Left lung (tissue), 10 donors: ENCODE measurements around the gene HNF1A. TPM values are rescaled to one million over a fixed set of nuclear protein-coding genes. Genes with fewer than 3 reads are reported as not detected.

Source experiments
- ATAC-seq: fragments of 200-7000 bp; cut with Tn5 transposase; one replicate; pipeline ENCODE4 v1.9.1; 2020; ENCODE audit warnings: moderate library complexity
- DNase-seq, 4 donors: peaks; one replicate each; pipeline ENCODE4 v3.0.0-alpha.2; 2013 to 2020
- H3K27ac ChIP-seq, 2 donors: fragments of 200-600 bp; sonication (generic) in 1 of 2; one replicate each; pipeline versions ENCODE4 v1.5.0 to v1.8.0; 2020 to 2021
- H3K27me3 ChIP-seq, 2 donors: fragments of 200-600 bp; sonication (generic) in 1 of 2; one replicate each; pipeline versions ENCODE4 v1.5.0 to v1.8.0; 2020 to 2021
- H3K36me3 ChIP-seq, 2 donors: fragments of 200-600 bp; sonication (generic) in 1 of 2; one replicate each; pipeline versions ENCODE4 v1.5.0 to v1.8.0; 2020 to 2021
- H3K4me1 ChIP-seq, 2 donors: fragments of 200-600 bp; one replicate each; pipeline ENCODE4 v1.8.0; 2021
- H3K4me3 ChIP-seq, 2 donors: fragments of 200-600 bp; sonication (generic) in 1 of 2; one replicate each; pipeline versions ENCODE4 v1.5.0 to v1.8.0; 2020 to 2021; ENCODE audit warnings: mild to moderate bottlenecking in 1 of 2
- H3K9me3 ChIP-seq, 2 donors: fragments of 200-600 bp; sonication (generic) in 1 of 2; one replicate each; pipeline versions ENCODE4 v1.5.0 to v1.8.0; 2020 to 2021
- intact Hi-C, 2 donors: fragments of 100-400 bp; cut with DNase I; formaldehyde crosslinking; loops; one replicate each; pipeline versions ENCODE4 v1.11.2 to v1.14.2; 2022
- polyA plus RNA-seq, 6 donors: library from polyadenylated mRNA; unstranded; fragments of 120-200 nt; gene quantifications; one replicate each; pipeline ENCODE4 v1.2.1, GENCODE V29; 2013; ENCODE audit not compliant: insufficient read length in 6 of 6
- total RNA-seq, 2 donors: library from RNA; stranded (reverse); fragmentation: NEBNext Ultra II Directional; extraction: Animal tissue kit (Norgen Biotek cat#: 25700); gene quantifications; one replicate each; pipeline ENCODE4 v1.2.1, GENCODE V29; 2021
- TF ChIP-seq, protein P1 (sequence below), 2 donors: fragments of 200-600 bp; sonication (generic) in 1 of 2; IDR thresholded peaks; one replicate each; pipeline versions ENCODE4 v1.5.0 to v1.8.0; 2021; ENCODE audit warnings: antibody characterized with exemption in 2 of 2
- donor health status: DM: no; HTN: yes; CAD: no.
- donor health status: DM: no; HTN: no; CAD: no.

HNF1A gene
- total and polyA plus RNA-seq, 8 donors: 0.10 to 3.6 (median 2.6) TPM; not detected in 1

DNA sequence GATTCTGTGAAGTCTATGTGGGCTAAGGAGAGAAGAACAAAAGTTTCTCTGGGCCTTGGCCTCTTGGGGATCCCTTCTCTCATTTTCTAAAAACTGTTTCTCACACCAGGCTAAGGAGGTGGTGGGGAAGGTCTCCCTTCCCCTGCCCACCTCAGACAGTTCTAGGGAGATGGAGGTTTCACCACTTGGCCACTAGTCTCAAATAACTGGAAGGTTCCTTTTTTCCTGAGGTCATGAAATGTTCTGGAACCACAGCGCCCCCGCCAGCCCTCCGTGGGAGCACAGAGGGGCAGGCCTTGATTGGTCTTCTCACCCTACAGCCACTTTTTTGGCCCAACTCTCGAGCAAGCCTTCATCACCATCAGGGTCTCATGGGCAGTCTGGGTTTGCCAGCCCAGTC, 25.3 kb downstream of the HNF1A start:
- TF ChIP-seq, protein P1, sequence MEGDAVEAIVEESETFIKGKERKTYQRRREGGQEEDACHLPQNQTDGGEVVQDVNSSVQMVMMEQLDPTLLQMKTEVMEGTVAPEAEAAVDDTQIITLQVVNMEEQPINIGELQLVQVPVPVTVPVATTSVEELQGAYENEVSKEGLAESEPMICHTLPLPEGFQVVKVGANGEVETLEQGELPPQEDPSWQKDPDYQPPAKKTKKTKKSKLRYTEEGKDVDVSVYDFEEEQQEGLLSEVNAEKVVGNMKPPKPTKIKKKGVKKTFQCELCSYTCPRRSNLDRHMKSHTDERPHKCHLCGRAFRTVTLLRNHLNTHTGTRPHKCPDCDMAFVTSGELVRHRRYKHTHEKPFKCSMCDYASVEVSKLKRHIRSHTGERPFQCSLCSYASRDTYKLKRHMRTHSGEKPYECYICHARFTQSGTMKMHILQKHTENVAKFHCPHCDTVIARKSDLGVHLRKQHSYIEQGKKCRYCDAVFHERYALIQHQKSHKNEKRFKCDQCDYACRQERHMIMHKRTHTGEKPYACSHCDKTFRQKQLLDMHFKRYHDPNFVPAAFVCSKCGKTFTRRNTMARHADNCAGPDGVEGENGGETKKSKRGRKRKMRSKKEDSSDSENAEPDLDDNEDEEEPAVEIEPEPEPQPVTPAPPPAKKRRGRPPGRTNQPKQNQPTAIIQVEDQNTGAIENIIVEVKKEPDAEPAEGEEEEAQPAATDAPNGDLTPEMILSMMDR (IDR thresholded peaks at IDR 0.05): no peak
- no peak for ATAC-seq
- no peaks in the 10 kb centered on the region for H3K9me3 ChIP-seq
- no peaks in the 10 kb centered on the region for H3K4me1 ChIP-seq
- peaks cover 0 to 76% of the 10 kb centered on the region in 2 donors for H3K36me3 ChIP-seq
- intact Hi-C loops: no loop called here
- no peak overlapping the region for H3K27ac ChIP-seq
- peaks cover 0 to 6% of the 10 kb centered on the region in 2 donors for H3K27me3 ChIP-seq
- no peak overlapping the region for H3K4me3 ChIP-seq
- no peak for DNase-seq

DNA sequence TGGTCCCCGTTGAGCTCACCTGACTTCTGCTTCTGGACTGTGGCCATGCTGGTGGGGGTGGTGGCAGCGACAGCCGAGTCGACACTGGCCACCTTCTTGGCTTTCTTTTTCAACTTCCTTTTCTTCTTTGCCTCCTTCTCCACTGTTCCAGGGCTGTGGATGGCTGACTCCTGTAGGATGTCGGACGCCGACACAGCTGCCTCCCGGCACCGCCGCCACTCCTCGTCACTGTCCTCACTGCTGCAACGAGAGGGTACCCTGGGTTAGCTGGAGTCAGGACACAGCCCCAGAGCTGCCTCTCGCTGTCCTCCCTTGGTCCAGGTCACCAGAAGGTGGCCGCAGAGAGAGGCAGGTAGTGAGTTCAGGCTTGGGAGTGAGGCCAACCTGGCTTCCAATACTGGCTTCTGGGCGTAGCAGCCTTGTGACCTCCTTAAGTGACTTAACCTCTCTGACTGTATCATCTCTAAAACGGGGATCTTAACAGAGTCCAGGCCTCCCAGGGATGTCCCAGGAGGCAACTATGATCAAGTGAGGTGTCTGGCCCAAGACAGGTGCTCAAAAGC, 26.0 kb downstream of the HNF1A start:
- Histone ChIP-seq H3K27ac (no peak overlapping the region), H3K27me3 (no peaks in the 10 kb centered on the region), H3K9me3 (no peaks in the 10 kb centered on the region), H3K4me1 (no peaks in the 10 kb centered on the region), H3K36me3 (peaks cover 0 to 83% of the 10 kb centered on the region in 2 donors), H3K4me3 (no peak overlapping the region)
- TF ChIP-seq, protein P1 (IDR thresholded peaks at IDR 0.05): no peak
- ATAC-seq: no peak
- no peak for DNase-seq
- intact Hi-C loops: no loop called here

DNA sequence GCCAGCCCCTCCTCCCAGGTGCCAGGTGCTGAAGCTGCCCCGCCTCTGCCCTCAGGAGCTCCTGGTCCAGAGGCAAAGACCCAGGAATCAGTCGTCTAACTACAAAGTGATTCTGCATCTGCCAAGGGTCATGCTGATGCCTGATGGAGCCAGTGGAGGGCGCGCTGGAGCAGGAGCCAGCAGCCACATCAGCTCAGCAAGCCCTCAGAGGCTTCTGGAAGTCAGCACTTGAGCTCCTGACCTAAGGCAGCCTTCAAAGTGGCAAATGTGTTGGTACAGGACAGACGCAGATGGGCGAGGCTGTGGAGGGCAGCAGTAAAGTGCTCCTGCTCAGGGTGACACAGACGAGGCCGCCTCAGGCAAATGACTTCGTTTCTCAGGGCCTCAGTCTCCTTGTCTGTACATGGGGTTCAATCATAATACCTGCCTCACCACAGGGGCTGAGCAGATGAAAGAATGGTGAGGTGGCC, 27.0 kb downstream of the HNF1A start:
- DNase-seq (no peak), ATAC-seq (peak; percentile 72)
- no peaks in the 10 kb centered on the region for H3K9me3 ChIP-seq
- intact Hi-C loops: no loop called here
- no peaks in the 10 kb centered on the region for H3K27me3 ChIP-seq
- H3K27ac ChIP-seq: no peak overlapping the region
- TF ChIP-seq, protein P1 (IDR thresholded peaks at IDR 0.05): peak in 1 of 2 donors; percentile 26
- peaks cover 0 to 93% of the 10 kb centered on the region in 2 donors for H3K36me3 ChIP-seq
- no peak overlapping the region for H3K4me3 ChIP-seq
- no peaks in the 10 kb centered on the region for H3K4me1 ChIP-seq

DNA sequence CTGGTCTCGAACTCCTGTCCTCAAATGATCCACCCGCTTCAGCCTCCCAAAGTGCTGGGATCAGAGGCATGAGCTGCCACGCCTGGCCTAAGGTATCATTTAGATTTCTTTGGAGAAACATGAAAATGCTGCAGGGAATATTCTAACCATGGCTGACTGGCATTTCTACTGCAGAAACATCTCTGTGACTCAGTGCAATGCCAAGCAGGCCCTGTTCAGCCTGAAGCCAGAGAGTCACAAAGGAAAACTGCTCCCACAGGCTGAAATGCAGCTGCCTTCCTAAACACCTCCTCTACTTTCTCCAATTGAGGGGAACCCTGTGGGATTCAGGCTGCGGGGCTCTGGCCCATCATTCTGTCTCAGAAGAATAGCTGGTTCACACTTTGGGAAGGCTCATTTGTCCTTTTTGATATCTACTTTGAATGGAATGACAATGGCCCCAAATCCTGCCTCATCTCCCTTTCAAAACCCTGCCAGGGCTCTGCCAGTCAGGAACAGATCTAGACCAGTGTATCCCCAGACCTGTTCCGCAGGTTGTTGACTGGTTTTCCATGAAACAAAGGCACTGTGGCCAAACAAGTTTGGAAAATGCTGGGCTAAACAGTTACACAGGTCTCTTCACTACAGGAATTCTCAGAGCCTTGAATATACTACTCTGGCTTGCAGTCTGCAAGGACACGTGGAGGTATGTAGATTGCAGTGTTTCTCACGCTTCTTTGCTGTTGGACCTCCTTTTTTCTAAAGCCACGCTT, 30.2 kb downstream of the HNF1A start:
- H3K4me1 ChIP-seq: no peaks in the 10 kb centered on the region
- no peak overlapping the region for H3K4me3 ChIP-seq
- no peaks in the 10 kb centered on the region for H3K27me3 ChIP-seq
- peaks cover 0 to 81% of the 10 kb centered on the region in 2 donors for H3K36me3 ChIP-seq
- H3K27ac ChIP-seq: no peak overlapping the region
- TF ChIP-seq, protein P1 (IDR thresholded peaks at IDR 0.05): no peak
- ATAC-seq (no peak), DNase-seq (no peak)
- intact Hi-C loops: no loop called here
- H3K9me3 ChIP-seq: no peaks in the 10 kb centered on the region

DNA sequence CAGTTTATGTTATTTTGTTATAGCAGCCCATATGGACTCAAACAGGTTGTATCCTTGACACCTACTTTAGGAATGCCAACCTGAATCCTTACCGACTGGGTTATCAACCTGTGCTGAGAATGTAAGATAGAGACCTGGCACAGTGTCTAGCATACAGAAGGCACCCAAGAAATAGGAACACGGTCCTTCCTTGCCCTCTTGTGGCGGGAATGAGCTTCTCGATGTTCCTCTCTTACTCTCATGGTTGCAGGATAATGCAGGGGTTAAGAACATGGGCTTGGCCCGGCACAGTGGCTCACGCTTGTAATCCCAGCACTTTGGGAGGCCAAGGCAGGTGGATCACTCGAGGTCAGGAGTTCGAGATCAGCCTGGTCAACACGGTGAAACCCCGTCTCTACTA, 31.4 kb downstream of the HNF1A start:
- ATAC-seq (peak; percentile 86), DNase-seq (no peak)
- Histone ChIP-seq H3K27ac (no peak overlapping the region), H3K27me3 (no peaks in the 10 kb centered on the region), H3K36me3 (peaks cover 0 to 69% of the 10 kb centered on the region in 2 donors), H3K9me3 (no peaks in the 10 kb centered on the region), H3K4me1 (peaks cover 0 to 1% of the 10 kb centered on the region in 2 donors), H3K4me3 (no peak overlapping the region)
- TF ChIP-seq, protein P1 (IDR thresholded peaks at IDR 0.05): no peak
- intact Hi-C loops: no loop called here
